ENCODE data around the gene FOLR2.

- TF ChIP-seq POLR2AphosphoS5 (IDR thresholded peaks at IDR 0.05) = no peak
- TF ChIP-seq, protein P1, sequence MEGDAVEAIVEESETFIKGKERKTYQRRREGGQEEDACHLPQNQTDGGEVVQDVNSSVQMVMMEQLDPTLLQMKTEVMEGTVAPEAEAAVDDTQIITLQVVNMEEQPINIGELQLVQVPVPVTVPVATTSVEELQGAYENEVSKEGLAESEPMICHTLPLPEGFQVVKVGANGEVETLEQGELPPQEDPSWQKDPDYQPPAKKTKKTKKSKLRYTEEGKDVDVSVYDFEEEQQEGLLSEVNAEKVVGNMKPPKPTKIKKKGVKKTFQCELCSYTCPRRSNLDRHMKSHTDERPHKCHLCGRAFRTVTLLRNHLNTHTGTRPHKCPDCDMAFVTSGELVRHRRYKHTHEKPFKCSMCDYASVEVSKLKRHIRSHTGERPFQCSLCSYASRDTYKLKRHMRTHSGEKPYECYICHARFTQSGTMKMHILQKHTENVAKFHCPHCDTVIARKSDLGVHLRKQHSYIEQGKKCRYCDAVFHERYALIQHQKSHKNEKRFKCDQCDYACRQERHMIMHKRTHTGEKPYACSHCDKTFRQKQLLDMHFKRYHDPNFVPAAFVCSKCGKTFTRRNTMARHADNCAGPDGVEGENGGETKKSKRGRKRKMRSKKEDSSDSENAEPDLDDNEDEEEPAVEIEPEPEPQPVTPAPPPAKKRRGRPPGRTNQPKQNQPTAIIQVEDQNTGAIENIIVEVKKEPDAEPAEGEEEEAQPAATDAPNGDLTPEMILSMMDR (IDR thresholded peaks at IDR 0.05) = no peak
These were observed 7.3 kb downstream of the FOLR2 start for GRCh38 chr11:72223615-72224563.
